HCT116 (cell line): ENCODE measurements around the gene SUGCT. TPM values are rescaled to one million over a fixed set of nuclear protein-coding genes. Genes with fewer than 3 reads are reported as not detected.

Source experiments
- ATAC-seq: fragments of 200-7000 bp; cut with Tn5 transposase; 2 replicates; pipeline ENCODE4 v1.9.1; 2020; ENCODE audit warnings: mild to moderate bottlenecking, moderate library complexity
- BruUV-seq: library from RNA; stranded (reverse); fragments of 400-500 nt; replicated peaks from 2 replicates; lab custom pipeline; 2021; lab: Mats Ljungman, UMichigan
- CTCF ChIA-PET: fragments of 300-600 bp; sonication (Branson Sonifier 250); formaldehyde crosslinking; loops from one replicate; lab custom pipeline; 2021; ENCODE audit warnings: antibody characterized with exemption; lab: Charles Lee
- POLR2A ChIA-PET: fragments of 300-600, 350-600 bp; sonication (Branson Sonifier 250); formaldehyde crosslinking; loops from one replicate; lab custom pipeline; 2021; ENCODE audit warnings: antibody characterized with exemption; lab: Charles Lee
- RAD21 ChIA-PET, 2 experiments: fragments of 300-600 bp; sonication (Branson Sonifier 250); formaldehyde crosslinking; loops; one replicate each; lab custom pipeline; 2023; ENCODE audit warnings: low total read pairs in 2 of 2; ENCODE audit not compliant: uncharacterized antibody in 2 of 2, unreplicated experiment in 2 of 2, low non-redundant PET in 1 of 2; lab: Charles Lee
- DNase-seq: peaks from one replicate; pipeline ENCODE4 v3.0.0-alpha.2; 2010; ENCODE audit warnings: low read depth, low spot score
- H2AFZ ChIP-seq: fragments of 200-600 bp; shearing (Covaris generic), sonication (generic); 2 replicates; pipeline ENCODE4 v1.6.1; 2017; ENCODE audit warnings: low read depth, mixed run types, mixed read lengths, antibody characterized with exemption, low read length; ENCODE audit not compliant: poor library complexity, severe bottlenecking
- H3K27ac ChIP-seq: 2 replicates; pipeline ENCODE4 v1.5.1; 2012; ENCODE audit warnings: low read depth, low read length
- H3K27me3 ChIP-seq: fragments of 200-600 bp; sonication (generic); 2 replicates; pipeline ENCODE4 v1.6.1; 2016; ENCODE audit warnings: mixed run types, low read length, mixed read lengths; ENCODE audit not compliant: insufficient read depth
- H3K36me3 ChIP-seq, 2 experiments: fragments of 200-500 bp in 1 of 2; fragments of 200-600 bp in 1 of 2; sonication (Bioruptor generic) in 1 of 2; sonication (generic) in 1 of 2; 2 replicates each; pipeline versions ENCODE4 v1.5.1 to v1.6.1; 2014 to 2016; ENCODE audit warnings: low read length in 2 of 2, inconsistent platforms in 1 of 2, mixed read lengths in 1 of 2, mixed run types in 1 of 2; ENCODE audit not compliant: insufficient read depth in 2 of 2, control insufficient read depth in 1 of 2
- H3K4me1 ChIP-seq, 2 experiments: fragments of 200-600 bp in 1 of 2; sonication (generic) in 1 of 2; 2 replicates each; pipeline versions ENCODE4 v1.5.1 to v1.6.1; 2012 to 2017; ENCODE audit warnings: low read length in 2 of 2, inconsistent platforms in 1 of 2, mild to moderate bottlenecking in 1 of 2, mixed read lengths in 1 of 2, mixed run types in 1 of 2, moderate library complexity in 1 of 2; ENCODE audit not compliant: insufficient read depth in 2 of 2, control insufficient read depth in 1 of 2
- H3K4me2 ChIP-seq: fragments of 200-600 bp; sonication (generic); 2 replicates; pipeline ENCODE4 v1.6.1; 2017; ENCODE audit warnings: mixed run types, low read length, mixed read lengths
- H3K4me3 ChIP-seq, 2 experiments: fragments of 200-600 bp in 1 of 2; sonication (generic) in 1 of 2; replicated peaks in 1 of 2; 2 replicates each; pipeline ENCODE4 v1.5.1; 2011 to 2016; ENCODE audit warnings: low read length in 2 of 2, control low read depth in 1 of 2, low read depth in 1 of 2, mild to moderate bottlenecking in 1 of 2, mixed read lengths in 1 of 2, mixed run types in 1 of 2
- H3K79me2 ChIP-seq: fragments of 200-600 bp; sonication (generic); 2 replicates; pipeline ENCODE4 v1.6.1; 2017; ENCODE audit warnings: mild to moderate bottlenecking, mixed run types, low read length, moderate library complexity, mixed read lengths; ENCODE audit not compliant: insufficient read depth
- H3K9ac ChIP-seq: fragments of 200-600 bp; sonication (generic); 2 replicates; pipeline ENCODE4 v1.6.1; 2016; ENCODE audit warnings: low read length, mixed read lengths
- H3K9me2 ChIP-seq: fragments of 200-600 bp; sonication (generic), shearing (Covaris generic); 2 replicates; pipeline ENCODE4 v1.6.1; 2017; ENCODE audit warnings: mixed run types, mild to moderate bottlenecking, moderate library complexity; ENCODE audit not compliant: insufficient read depth
- H3K9me3 ChIP-seq, 2 experiments: fragments of 200-500 bp in 1 of 2; fragments of 200-600 bp in 1 of 2; sonication (Bioruptor generic) in 1 of 2; sonication (generic) in 1 of 2; 2 replicates each; pipeline ENCODE4 v1.6.1; 2014 to 2017; ENCODE audit warnings: low read length in 2 of 2, mixed read lengths in 2 of 2, inconsistent platforms in 1 of 2, low read depth in 1 of 2, mild to moderate bottlenecking in 1 of 2, mixed run types in 1 of 2, moderate library complexity in 1 of 2; ENCODE audit not compliant: control insufficient read depth in 1 of 2, insufficient read depth in 1 of 2
- H4K20me1 ChIP-seq: fragments of 200-600 bp; sonication (generic), shearing (Covaris generic); 2 replicates; pipeline ENCODE4 v1.6.1; 2017; ENCODE audit warnings: mixed run types, mild to moderate bottlenecking, moderate library complexity; ENCODE audit not compliant: insufficient read depth
- EZH2phosphoT487 ChIP-seq: fragments of 200-600 bp; IDR thresholded peaks from 2 replicates; pipeline ENCODE4 v1.6.1; 2018; ENCODE audit warnings: antibody characterized with exemption, borderline replicate concordance
- JUND ChIP-seq: IDR thresholded peaks from 2 replicates; pipeline ENCODE4 v1.6.1; 2012
- POLR2AphosphoS5 ChIP-seq: IDR thresholded peaks from 2 replicates; pipeline ENCODE4 v1.6.1; 2011; ENCODE audit warnings: mild to moderate bottlenecking, low read depth, low read length, moderate library complexity
- REST ChIP-seq: IDR thresholded peaks from 2 replicates; pipeline ENCODE4 v1.6.1; 2012; ENCODE audit warnings: low read depth
- SIN3A ChIP-seq: IDR thresholded peaks from 2 replicates; pipeline ENCODE4 v1.6.1; 2012; ENCODE audit warnings: low read depth
- ZBTB33 ChIP-seq: IDR thresholded peaks from 2 replicates; pipeline ENCODE4 v1.6.1; 2011; ENCODE audit warnings: mild to moderate bottlenecking, low read length, moderate library complexity; ENCODE audit not compliant: insufficient replicate concordance; ENCODE audit errors: extremely low read depth
- ZNF274 ChIP-seq: fragments of 200-500 bp; sonication (Bioruptor generic); IDR thresholded peaks from 2 replicates; pipeline ENCODE4 v1.6.1; 2014; ENCODE audit warnings: mild to moderate bottlenecking, low read depth, low read length, inconsistent platforms
- intact Hi-C: fragments of 100-400 bp; cut with micrococcal nuclease; formaldehyde crosslinking; loops from 2 replicates; pipeline ENCODE4 v1.10.0; 2022
- total RNA-seq: library from RNA; stranded (reverse); gene quantifications from one replicate; pipeline ENCODE4 v1.2.1, GENCODE V29; 2021; ENCODE audit not compliant: unreplicated experiment

Gene SUGCT
- total RNA-seq, 1 experiment from 2014 or later: 4.4 TPM

GRCh38 chr7:40279991-40280390 is 145.2 kb downstream of the SUGCT start:
- POLR2A ChIA-PET: no interaction called here
- TF ChIP-seq REST (no peak), SIN3A (no peak), JUND (no peak), POLR2AphosphoS5 (no peak), ZNF274 (no peak), ZBTB33 (no peak), EZH2phosphoT487 (no peak)
- RAD21 ChIA-PET: no interaction called here
- CTCF ChIA-PET: no interaction called here
- H3K4me3 ChIP-seq: no peak overlapping the region
- ATAC-seq (no peak), DNase-seq (no peak)
- no peaks in the 10 kb centered on the region for H3K9me3 ChIP-seq
- H3K9ac ChIP-seq: no peak overlapping the region
- no peaks in the 10 kb centered on the region for H3K79me2 ChIP-seq
- no peaks in the 10 kb centered on the region for H4K20me1 ChIP-seq
- no peaks in the 10 kb centered on the region for H3K9me2 ChIP-seq
- H3K4me1 ChIP-seq: no peaks in the 10 kb centered on the region
- H3K27me3 ChIP-seq: no peaks in the 10 kb centered on the region
- H3K36me3 ChIP-seq: no peaks in the 10 kb centered on the region
- H3K27ac ChIP-seq: no peak overlapping the region
- intact Hi-C loops: no loop called here
- no TSS peak for BruUV-seq
- no peak overlapping the region for H3K4me2 ChIP-seq
- H2AFZ ChIP-seq: no peak overlapping the region
